ENCODE results near the gene KIRREL3.

KIRREL3 gene

DNA sequence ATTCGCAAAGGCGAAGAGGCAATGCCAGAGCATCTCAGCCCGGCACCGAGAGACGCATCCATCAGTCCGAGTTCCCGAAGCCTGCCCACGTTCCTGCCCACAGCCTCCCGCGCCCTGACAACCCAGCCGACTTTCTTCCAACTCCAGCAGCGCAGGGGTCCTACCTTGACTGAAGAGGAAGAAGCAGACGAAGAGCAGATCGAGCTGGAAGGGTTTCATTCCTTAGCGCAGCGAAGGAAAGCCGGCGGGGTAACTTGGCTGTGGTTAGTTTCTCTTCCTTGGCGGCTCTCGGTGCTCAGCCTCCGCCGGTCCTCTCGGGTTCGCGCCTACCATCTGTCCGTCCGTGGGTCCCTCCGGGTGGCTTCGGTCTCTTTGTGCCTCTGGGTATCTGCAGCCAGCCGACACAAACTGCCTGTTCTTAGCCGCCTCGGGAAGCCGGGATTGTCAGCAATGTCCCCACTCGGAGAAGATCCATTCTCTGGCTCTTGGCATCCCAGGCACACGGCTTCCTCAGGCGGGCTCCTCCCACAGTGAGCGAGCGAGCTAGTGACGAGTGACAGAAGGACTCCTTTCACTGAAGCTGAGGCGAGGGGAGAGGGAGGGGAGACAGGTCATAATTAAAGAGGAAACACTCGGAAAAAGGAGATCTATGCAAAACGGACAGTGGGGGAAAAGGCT, at the start of gene KIRREL3:
KIRREL3 (minus strand) TSS at position 480 of the 678 bp plus-strand sequence.
- DNase-seq (ENCODE audit: low spot score) = no peak

DNA sequence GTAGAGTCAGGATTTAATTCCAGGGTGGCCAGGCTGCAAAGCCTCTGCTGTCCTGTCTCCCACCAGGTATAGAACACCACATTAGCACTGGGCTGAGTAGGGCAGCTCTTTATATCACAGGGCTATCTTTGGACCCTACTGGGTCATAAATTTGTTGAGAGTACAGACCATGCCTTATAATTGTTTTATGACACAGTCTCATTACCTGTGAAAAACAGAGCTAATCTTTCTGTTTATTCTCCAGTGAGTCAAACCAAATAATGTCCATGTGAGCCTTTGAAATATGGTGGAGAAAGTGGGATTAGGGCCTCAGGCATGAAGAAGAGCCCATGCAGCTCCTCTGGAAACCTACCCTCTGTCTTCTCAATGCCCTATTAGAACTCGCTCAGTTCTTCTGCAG, 49.6 kb upstream of the KIRREL3 start:
- DNase-seq (ENCODE audit: low spot score) = no peak

DNA sequence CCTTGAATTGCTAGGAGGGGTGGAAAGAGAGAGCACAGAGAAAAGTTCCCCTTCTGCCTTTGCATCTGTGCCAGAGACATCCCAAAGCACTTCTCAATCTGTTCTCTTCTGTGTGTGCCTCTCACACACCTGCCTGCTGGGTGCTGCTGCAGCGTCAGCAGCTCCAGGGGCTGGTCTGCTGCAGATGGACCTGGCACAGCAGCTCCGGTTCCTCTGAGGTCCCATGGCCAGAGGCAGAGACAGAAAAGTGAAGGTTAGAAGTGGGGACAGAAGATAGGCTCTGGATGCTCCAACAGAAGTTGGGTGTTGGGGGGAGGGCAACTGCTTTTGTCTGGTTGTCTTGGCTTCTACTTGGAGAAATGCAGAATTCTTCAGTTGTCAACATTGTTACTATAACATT, 48.9 kb upstream of the KIRREL3 start:
- DNase-seq (ENCODE audit: low spot score) = no peak

DNA sequence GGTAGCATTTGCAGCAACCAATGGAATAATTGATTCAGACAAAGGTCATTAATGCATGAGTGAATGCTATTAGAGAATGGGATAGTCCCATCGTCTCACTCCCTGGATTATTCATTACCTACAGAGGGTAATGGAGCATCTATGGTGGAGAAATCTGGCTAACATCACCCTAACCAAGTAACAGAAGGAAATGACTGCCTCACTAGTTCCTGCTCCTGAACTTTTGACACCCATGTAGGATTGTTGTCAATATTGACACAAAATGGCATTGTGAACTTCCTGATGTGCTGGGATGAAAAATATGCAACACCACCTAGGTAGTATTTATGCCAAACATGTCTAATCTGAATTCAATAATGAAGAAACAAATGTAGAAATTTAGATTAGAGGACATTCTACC, 44.0 kb upstream of the KIRREL3 start:
- DNase-seq (ENCODE audit: low spot score) = no peak

DNA sequence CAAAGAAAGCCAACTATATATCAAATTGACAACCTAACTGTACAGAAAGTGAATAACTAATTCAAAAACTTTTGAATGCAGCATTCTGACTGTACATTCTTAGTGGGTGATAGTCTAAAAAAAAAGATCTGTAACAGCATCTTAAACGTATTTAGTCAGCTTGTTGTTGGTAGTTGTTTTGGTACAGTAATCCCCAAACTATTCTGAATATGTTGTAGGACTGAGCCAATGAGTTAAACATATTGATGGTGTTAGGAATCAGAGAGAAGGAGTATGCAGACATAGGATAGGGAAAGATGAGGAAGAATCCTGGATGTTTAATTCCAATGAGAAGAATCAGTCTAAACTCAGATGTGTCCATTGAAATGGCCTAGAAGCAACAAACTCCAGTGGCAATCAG, 41.9 kb upstream of the KIRREL3 start:
- no peak for DNase-seq (ENCODE audit: low spot score)

DNA sequence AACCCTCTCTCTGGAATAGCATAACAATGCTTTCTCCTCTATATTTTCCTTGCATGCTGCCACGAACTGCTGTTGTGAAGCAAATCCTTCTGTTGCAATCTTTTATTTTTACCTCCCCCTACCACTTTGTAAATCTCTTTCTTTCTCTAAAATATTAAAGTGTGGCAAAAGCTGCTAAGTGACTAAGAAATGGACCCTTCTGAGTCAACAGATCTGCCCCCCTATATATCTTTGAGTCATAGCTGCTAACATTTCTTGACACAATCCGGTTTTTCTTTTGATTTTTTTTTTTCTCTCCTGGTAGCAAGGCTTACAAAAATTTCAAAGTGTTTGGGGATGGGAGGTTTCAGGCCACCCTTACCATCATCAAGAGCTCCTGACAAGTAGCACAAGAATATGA, 39.0 kb upstream of the KIRREL3 start:
- no peak for DNase-seq (ENCODE audit: low spot score)

DNA sequence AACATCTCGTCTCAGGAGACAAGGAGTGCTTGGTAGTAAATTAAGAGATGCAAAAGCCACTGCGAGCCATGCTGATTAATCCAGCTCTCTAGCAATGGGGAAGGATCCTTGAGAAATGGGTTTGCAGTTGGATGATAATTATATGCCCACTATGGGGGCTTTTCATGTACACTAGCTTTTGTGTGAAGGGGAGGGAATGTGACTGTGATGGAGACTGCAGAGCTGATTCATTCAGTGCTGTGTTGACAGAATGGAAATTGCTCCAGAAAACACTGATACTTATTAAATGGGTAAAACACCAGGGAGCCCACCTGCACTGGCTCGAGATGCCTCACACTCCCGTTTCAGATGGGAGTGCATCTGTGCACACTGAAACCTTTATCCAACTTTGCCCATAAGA, 37.0 kb upstream of the KIRREL3 start:
- DNase-seq (ENCODE audit: low spot score) = no peak

DNA sequence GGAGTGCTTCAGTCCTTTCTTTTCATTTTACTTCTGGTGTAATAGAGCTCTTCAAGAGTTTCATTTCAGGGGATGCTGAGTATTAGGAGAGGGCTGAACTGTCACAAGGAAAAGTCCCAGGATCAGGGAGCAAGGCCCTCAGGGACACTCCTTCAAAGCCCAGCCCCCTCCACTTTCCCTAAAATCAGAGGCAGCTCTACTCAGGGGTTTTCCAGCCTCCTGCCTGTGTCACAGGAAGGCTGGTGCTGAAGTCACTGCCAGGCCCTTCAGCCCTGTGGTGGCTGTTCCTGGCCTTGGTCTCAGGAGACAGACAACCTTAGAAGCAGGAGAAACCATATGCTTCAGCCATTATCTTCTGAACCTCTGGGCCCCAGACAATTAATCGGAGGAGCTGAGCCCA, 36.4 kb upstream of the KIRREL3 start:
- no peak for DNase-seq (ENCODE audit: low spot score)

DNA sequence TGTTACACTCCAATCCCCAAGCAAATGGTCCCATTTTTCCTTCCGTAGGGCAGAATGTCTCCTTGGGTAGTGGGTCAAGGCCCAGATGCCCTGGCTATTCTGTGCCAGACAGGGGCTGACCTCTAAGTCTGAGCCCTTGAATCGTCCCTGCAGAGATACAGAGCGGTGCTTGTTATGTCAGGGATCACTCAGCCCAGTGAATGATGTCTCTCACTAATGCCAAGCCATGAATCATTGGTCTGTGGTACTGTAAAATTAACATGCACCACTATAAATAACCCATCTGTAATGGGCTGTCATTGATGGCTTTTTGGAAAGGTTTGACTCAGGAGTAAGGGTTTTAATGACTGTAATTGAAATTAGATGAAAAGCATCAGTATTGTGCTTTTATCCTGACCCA, 35.3 kb upstream of the KIRREL3 start:
- DNase-seq (ENCODE audit: low spot score) = no peak

DNA sequence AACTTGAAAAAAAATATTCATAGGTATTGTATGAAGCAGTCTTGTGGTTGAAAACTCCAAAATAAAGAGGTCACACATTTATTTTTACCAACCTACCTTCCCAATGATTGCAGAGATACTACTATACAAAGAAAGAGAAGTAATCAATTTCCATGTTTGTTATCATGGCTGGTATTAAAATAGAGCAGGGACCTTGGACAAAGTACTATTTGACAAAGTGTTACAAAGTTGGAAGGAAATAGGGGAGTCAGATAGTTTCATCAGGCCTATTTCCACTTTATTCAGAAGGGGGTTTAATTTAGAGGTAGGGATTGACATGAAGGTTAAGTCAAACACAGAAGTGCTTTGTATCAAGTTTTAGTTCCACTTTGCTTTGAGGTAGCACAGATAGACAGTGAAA, 34.4 kb upstream of the KIRREL3 start:
- no peak for DNase-seq (ENCODE audit: low spot score)

DNA sequence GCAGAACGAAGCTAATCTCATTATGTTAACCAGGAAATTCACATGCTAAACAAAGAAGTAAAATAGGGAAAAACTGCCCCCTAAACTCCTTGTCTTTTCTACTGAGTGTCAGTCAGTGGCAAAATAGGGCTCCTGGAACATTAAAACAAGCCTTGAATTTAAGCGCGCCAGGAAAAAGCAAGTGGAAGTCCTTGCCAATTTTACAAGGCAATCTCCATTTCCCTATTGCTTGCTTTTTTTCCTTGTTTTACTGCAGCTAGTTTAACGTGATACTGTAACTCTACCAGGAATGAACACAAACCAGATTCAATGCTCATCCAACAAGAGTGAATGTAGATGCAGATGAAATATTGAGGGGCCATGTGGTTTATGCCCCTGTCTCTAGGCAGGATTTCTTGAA, 28.1 kb upstream of the KIRREL3 start:
- no peak for DNase-seq (ENCODE audit: low spot score)

DNA sequence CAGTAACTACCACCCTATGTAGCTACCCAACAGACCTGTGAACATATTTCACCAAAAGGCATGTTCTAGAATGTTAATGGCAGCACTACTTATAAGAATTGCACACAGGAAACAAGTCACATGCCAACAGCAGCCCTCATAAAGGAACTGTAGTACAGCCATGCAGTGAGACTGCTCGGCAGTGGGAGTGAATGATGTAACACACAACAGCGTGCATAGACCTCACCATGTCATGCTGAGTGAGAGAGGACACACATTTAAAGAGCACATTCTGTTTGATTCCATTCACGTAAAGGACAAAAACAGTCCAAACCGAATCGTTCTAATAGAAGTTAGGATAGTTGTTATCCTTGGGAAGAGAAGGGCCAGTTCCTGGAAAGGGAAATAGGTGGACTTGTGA, 27.2 kb upstream of the KIRREL3 start:
- no peak for DNase-seq (ENCODE audit: low spot score)

DNA sequence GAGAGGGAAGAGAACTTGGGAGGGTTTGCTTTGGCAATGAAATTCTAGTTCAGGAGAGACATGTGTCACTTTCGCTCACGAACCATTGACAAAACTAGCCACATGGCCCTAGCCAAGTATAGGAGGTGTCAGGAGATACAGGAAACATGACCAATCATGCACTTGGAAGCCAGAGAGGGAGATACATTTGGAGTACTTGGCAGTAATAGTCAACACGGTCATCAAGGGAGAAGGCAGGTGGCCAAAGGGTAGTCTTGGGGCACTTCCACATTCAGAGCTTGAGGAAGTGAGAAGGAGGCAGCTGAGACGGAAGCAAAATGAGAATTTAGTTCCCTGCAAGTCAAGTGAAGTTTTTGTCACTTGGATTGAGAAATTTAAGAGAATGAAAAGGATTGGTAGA, 26.4 kb upstream of the KIRREL3 start:
- no peak for DNase-seq (ENCODE audit: low spot score)

DNA sequence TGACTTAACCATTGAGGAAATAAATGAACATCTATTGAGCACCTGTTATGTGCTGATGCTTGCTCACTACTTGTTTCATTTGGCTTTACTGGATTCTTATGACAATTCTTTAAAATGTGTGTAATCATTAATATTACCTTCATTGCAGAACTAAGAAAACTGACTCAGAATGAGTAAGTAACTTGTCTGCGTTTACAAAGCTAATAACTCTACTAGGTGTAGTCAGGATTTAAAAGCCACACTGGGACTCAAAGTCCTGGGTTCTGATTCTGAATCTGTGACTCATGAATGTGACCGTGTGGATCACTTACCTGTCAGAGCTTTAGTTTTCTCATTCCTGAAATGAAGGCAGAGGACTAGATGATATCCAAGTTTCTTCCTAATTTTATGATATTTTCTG, 23.4 kb upstream of the KIRREL3 start:
- no peak for DNase-seq (ENCODE audit: low spot score)

DNA sequence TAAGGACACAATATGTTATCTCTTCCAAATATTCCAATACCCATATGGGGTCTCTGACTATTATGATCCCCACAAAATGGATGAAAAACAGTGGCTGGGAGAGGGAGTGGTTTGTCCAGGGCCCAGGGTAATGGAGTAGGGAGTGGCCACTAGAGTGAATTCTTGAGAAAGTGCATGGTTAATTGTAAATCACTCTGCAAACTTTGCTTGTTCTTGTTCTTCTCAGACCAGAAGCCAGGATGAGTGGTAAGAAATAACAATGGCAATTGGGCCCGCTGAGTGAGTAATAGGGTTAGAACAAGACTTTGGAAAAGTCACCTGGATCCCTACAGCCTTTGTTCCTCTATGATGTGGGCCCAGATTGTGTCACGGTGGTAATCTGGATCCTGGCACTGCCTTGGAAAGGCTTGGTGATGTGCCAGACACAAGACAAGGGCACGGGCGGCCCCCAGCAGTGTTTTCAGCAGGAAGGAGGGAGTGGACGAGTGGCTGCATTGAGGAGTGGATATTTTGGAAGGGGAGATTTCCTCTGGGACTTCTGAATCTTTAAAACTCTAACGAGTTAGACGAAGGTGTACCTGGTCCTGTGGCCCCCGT, 18.2 kb upstream of the KIRREL3 start:
- DNase-seq (ENCODE audit: low spot score) = no peak

DNA sequence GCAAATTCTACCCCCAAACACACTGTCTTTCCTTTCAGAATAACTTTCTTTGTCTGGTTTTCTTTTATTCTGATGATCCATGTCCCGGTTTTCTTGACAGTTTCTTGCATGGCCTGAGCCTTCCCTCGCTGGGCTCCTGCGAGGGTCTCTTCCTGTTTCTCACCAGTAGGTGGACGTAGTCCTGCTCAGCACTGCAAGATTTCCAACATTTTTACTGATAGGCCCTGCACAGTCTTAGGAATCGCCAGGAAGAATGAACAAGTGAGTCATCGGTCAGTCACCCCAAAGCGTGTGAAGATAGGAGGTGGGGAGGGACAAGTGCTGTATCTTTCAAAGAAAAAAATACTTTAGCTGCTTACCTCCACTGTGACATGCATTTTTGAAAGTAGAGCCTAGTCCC, 16.9 kb upstream of the KIRREL3 start:
- DNase-seq (ENCODE audit: low spot score) = no peak

DNA sequence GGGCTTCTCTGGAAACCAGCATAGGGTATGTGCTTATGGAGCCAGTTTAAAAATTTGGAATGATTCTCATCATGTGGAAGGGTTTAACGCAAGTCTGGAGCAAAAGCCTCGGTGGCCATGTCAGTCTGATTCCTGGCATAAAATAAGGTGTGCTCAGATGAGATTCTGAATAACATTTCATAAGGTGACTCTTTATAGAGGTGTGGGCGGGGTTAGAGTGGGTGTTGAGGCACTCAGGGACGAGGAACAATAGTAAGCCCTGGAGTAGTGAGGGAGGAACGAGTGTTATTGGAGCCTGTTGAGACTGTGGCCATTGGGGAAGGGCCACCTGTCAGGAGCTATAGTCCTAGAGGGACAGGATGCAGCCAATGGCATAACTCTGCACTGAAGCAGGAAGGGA, 13.0 kb upstream of the KIRREL3 start:
- DNase-seq (ENCODE audit: low spot score) = no peak

DNA sequence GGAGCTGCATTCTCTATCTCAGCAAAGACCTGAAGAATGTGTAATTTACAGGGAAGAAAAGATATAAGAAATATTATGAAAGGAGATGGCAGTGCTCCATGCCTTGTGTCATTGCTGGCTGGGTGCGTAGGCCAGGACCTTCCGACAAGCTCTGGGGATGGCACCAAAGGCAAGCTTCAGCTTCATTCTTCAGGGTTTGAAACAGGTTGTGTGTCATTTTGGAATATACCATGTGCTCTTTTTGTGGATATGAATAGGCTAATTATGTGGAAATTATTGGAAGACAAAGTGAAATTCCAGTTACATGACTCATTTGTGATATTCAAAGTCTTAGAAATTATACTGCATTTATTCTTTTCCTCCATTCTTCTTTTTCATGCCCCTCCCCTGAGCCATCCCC, 5.7 kb upstream of the KIRREL3 start:
- no peak for DNase-seq (ENCODE audit: low spot score)

DNA sequence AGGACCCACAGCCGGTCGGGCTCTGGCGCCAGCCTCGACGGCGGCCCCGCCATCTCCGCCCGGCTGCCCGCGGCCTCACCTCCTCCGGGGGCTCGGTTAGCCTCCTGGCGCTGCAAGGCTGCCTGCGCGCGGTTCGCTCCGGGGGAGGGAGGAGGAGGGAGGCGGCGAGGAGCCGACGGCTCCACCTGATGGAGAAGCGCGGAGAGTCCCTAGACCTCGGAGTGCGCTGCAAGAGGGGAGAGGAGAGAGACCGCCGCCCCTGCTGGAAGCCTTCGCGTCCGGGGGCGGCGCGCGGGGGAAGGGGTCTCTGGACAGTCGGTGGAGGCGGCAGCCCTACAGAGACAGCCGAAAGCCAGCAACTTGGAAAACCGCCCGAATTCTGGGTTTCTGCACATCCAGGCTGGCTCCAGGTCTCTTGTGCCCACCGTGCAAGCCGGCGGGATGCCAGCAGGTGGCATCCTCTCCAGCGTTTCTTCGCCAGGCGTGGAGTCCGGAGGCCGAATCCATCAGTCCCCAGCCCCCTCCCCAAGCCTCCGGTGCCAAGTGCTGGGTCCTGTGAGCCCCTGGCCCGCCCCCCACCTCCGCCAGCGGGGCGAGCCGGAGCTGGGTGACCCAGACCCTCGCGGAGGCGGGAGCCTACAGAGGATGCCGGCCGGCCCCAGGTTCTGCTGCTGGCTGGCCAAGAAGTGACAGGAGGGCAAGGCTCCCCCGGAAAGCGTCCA, 2.9 kb upstream of the KIRREL3 start:
- DNase-seq (ENCODE audit: low spot score) = no peak

DNA sequence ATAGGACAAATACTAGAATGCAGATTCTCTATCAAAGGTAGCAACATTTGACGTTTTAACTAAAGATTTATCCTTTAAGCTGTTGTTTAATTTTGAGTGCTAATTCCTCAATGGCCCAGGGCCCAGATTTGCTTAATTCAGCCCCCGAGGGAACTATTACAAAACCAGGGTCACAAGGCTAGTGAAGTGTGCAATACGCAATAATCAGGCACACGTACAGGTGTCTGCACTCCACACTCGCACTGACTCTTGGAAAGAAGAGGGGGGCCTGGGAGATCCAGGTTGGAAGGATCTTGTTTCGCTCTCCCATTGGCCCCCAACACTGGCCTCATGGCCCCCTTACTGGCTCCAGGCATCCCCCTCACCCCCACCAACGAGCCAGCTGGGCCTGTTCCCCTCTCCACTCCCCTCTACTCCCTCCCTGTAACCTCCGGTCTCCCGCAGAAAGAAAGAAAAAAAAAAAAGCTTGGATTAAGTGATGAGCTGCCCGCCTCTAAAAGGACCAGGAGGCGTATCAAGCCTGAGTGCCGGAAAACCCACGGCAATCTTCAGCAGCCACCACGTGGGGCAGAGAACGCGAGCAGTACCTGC, 2.2 kb upstream of the KIRREL3 start:
- DNase-seq (ENCODE audit: low spot score) = no peak

DNA sequence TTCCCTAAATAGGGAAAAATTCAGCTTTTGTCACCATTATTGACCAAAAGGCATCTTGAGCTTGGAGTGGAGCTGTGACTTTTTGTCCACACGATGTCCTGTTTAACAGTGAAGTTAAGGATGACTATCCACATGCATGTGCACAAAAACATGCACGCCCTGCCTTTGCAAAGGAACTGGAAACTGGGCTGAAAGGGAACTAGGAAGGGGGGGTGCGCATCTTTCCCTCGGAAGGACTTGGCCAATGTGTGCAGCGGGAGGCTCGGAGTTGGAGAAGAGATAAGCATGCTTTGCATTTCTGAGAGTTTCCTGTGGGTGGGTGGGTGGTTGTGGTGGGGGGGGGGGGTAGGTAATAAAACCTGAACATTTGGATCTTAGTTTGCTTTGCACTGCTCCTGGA, 411 bp upstream of the KIRREL3 start:
- DNase-seq (ENCODE audit: low spot score) = no peak

DNA sequence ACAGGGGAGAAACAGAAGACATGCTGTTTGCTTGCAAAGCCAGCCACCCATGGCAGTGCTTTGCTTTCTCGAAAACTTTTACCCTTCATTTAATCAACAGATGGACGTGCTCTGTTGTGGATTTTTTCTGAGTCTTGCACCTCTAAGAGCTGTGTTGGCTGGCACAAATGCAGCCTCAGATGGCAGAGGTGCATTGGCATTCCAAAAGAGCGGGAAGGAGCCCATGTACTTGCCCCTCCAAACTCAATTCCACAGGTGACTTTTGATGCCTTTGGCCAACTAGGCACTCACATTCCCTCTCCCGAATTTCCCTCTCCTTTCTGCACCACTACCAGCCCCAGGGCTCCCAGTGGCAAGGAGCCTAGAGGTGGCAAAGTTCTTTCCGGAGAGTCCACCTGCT, 1.2 kb downstream of the KIRREL3 start:
- DNase-seq (ENCODE audit: low spot score) = no peak

DNA sequence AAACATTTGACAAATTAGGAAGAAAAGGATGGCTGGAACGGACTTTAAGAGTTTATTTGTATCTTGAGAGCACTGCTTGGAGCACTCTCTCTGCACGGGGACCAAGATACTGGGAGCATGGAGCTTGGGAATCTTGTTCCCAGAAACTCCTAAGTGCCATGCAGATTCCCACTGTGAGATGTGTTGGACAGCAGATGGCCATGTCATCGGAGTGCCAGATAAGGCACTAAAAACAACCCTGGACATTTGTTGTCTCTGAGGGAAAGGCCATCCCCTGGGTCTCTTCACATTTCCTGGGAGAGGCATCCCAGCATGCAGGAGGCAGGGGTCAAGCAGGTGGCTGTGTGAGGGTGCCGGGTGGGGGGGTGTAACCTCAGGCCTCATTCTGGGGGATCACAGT, 2.9 kb downstream of the KIRREL3 start:
- no peak for DNase-seq (ENCODE audit: low spot score)

All from activated CD4-positive, alpha-beta T cell treated with anti-CD3 and anti-CD28 coated beads, Interleukin-2, Interleukin-4, amounts not matched to agents 100 ng/mL and 50 ng/mL, durations not matched to agents 16 hours and 8 hours (primary cell).